ENCODE data around the gene KCNQ1.

GRCh38 chr11:2770761-2771301 is 326.0 kb downstream of the KCNQ1 start:
- TF ChIP-seq POLR2AphosphoS5 (IDR thresholded peaks at IDR 0.05; ENCODE audit: insufficient read depth in 1 of 2, low read depth in 1 of 2) (no peak), POLR2A (IDR thresholded peaks at IDR 0.05) (no peak)
- TF ChIP-seq, protein P1, sequence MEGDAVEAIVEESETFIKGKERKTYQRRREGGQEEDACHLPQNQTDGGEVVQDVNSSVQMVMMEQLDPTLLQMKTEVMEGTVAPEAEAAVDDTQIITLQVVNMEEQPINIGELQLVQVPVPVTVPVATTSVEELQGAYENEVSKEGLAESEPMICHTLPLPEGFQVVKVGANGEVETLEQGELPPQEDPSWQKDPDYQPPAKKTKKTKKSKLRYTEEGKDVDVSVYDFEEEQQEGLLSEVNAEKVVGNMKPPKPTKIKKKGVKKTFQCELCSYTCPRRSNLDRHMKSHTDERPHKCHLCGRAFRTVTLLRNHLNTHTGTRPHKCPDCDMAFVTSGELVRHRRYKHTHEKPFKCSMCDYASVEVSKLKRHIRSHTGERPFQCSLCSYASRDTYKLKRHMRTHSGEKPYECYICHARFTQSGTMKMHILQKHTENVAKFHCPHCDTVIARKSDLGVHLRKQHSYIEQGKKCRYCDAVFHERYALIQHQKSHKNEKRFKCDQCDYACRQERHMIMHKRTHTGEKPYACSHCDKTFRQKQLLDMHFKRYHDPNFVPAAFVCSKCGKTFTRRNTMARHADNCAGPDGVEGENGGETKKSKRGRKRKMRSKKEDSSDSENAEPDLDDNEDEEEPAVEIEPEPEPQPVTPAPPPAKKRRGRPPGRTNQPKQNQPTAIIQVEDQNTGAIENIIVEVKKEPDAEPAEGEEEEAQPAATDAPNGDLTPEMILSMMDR (IDR thresholded peaks at IDR 0.05) = no peak
